ENCODE data around the gene PSAPL1.

- TF ChIP-seq CTCF (IDR thresholded peaks at IDR 0.05; ENCODE audit: insufficient read depth, low read length): no peak
- no peak for TF ChIP-seq GABPA (IDR thresholded peaks at IDR 0.05; ENCODE audit: low read depth)
- TF ChIP-seq REST (IDR thresholded peaks at IDR 0.05; ENCODE audit: insufficient replicate concordance, low read depth): no peak
Observed at GRCh38 chr4:7412554-7412912, 22.2 kb downstream of the PSAPL1 start.
